NCI-H2227 treated with DMSO at 0.1 percent for 48 hours (cell line): ENCODE results near the gene L3MBTL4.
"Not testable (repeated sequence)": the region's sequence is repeated elsewhere in the genome, so short reads cannot be mapped to it uniquely, and the experiment has no call there.

Source experiments
- DNase-seq: peaks from one replicate; lab custom pipeline; 2025; lab: John Stamatoyannopoulos, UW

L3MBTL4 gene

DNA sequence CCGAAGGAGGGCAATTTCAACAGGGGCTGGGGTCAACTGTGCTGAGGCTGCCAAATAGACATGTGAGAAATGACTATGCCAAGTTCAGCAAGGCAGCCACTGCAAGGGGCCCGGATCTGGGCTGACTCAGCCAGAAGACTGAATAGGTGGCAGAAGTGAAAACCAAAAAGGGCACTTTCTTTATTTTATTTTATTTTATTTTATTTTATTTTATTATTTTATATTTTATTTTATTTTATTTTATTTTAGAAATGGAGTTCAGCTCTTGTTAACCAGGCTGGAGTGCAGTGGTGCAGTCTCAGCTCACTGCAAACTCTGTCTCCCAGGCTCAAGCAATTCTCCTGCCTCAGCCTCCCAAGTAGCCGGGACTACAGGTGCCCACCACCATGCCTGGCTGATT, 228.9 kb downstream of the L3MBTL4 start:
- DNase-seq, result not testable (repeated sequence)

DNA sequence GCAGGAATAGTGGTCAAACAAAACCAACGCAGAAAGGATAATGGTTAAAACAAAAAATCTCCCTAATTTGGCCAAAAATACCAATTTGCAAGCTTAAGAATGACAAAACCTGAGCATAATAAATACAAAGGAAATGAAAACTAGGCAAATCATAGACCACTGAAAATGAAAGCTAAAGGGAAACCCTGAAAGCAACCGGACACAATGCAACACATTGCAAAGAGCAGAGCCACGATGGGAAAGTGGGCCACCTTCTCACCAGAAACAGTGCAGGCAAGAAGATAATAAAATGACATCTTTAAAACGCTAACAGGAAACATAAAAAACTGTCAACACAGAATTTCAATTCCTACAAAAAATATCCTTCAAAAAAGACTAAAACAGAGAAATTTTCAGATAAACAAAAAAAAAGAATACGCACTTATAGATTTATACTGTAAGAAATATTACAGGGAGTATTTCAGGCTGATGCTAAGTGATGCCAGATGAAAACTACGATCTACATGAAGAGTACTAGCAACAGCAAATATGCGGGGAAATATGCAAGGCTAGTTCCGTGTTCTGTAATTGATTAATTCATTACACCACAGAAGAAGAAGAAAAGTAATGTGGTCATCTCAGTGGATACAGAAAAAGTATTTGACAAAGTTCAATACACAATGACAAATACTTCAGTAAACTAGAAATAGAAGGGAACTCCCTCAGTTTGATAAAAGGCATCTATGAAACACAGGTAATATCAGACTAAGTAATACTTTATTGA, 239.5 kb downstream of the L3MBTL4 start:
- DNase-seq, result no peak

DNA sequence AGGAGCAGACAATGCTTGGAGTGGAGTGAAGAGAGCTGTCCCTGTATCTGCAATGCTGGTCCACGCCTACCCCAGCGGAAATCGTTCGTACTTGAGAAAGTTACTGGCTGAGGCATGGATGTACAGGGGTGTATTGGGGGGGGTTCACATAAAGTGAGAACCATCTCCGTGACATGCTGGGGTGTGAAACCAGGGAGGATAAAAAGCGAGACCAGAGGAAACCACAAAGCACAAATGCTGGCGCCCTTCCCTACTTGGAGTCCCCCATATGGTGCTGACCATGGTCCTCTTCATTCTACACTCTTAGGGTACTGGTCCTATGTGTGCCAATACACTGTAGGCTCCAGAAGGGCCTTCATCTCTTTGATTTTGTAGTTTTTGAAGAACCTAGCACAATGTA, 244.1 kb downstream of the L3MBTL4 start:
- DNase-seq, result no peak

DNA sequence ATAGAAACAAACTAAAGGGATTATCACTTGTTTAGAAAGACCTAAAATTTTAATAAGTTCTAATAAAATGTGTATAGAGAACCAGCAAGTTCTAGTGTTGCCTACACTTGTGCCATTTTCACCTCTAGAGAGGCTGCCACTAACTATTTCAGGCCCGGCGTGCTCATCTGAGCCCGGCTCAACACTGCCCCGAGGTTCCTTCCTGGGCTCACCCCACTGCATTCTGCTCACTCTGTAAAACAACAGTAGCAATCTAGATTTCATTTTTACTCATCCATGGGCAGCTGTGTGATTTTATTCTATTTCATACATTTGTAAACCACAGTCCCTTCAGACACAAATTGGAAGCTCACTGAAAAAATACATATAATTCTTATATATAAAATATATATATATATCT, 253.2 kb downstream of the L3MBTL4 start:
- DNase-seq, result no peak

DNA sequence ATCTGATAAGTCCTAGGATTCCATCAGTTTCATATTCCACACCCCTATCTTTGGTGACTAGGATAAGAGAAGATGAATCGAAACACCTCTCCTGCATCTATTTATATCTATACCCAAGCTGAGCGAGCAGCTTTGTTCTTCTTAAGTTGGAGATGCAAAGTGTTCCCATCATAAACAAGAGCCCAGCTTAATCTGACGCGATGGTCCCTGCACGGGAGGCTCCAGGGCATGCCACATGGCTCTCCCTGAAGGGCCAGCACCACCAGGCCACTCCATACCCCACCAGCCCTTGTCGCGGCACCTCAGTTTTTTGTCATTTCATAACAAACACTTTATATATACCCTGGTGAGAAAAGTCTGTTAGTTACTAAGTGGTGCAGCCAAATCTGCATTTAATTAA, 255.3 kb downstream of the L3MBTL4 start:
- no peak for DNase-seq

DNA sequence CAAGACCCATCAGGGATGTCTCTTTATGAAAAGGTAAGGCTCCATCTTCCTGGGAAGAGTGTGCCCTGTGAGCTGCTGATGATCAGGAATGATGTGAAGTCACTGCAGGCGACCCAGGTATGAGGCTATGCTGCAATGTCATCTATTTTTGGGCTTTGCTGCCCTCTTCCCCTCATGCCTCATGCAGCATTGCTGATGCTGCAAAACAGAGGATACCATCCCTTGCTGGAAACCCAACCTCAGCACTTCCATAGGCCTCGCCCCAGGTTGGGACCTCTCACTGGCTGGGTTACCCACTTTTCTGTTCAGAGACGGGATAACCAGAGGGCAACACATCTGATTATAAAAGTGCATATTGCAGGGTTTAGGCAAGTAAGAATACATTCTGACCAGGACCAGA, 255.8 kb downstream of the L3MBTL4 start:
- DNase-seq, result no peak

DNA sequence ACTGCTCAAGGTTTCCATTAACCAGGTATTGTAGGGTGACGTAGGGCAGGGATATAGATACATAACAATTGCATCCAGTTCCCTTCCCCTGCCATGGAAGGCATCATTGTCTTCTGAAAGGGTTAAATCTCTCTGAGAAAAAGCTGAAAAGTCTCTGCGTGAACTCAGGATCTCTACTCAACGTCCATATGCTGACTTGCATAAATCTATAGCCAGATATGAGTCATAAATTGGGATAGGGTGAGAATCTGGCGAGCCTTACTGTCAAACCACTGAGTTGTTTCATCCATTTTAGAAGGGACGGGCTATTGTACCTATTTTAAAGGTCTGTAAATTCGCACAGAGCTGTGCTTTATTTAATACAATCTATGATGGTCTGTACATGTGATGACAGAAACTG, 258.3 kb downstream of the L3MBTL4 start:
- DNase-seq, result no peak

DNA sequence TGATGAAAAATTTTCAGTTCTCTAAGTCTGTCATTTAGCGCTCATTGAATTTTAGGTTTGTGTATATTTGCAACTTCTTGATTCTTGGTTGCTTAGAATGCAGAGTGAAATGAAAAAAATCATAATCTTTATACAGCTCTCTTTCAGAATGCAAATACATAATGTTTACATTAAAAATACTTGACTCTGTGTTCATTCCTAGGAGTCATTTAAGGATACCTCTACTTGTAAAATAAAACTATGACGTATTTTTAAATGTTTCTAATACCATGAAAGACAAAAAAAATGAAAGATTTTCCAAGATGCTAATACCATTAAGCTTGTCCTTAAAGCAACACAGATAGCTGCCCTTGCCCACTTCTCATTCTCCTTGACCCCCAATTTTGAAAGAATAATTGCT, 259.0 kb downstream of the L3MBTL4 start:
- no peak for DNase-seq

DNA sequence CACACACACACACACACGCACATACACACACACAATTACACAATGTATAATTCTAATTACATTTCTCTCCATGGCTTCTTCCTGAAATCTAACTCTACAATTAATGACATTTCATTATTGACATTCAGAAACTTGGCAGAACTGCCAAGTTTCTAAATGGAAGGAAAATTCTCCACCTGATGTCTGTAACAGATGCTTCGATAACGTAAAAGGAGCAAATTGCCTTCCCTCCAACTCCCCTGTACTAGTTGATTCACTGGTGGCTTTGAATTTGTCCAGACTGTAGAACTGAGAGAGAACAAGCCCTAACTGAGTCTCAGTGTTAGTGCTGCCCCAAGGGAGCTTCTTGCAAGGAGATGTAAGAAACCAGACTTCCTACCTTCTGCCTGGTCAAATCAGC, 264.3 kb downstream of the L3MBTL4 start:
- DNase-seq, result no peak

DNA sequence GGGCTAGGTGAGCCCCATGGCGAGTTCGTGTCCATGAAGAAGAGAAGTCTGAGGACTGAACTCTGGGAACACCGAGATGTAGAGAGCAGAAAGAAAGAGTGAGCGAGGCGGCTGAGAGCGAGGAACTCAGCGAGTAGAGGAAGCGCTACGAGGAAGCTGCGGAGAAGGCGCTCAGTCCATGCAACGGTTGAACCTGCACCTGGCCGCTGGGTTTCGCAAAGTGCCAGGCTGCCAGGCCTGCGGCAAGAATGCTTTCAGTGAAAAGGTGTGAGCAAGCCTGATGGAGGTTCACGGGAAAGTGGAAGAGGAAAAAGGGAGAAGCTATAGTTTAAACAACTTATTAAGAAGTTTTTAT, 268.4 kb downstream of the L3MBTL4 start:
- no peak for DNase-seq

DNA sequence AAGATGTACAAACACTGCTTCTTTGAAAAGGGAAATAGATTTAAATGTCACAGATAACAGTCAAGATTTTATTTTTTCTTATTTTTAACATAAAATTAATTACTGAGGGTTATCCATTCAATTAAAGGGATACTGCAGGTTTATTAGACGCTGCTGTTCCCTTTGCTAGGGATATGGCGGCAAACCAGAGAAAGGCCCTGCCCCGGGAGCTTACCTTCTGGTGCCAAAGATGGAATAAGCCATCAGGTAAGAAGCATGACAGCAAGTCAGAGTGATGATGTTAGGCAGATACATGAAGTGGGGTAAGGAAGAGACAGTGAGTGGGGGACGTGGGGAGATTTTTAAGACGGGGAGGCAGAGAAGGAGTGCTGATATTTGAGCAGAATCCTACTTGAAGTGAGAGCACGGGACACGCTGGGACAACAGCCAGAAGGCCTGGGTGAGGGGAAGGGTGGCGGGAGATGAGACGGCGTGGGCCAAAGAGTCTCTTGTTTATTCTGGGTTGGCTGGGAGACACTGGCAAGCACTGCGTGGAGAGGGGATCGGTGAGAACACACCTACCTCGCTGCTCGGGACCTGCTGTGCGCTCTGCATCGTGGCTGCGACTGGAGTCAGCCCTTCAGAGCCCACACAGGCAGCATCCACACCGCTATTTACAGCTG, 268.9 kb downstream of the L3MBTL4 start:
- DNase-seq, result no peak

DNA sequence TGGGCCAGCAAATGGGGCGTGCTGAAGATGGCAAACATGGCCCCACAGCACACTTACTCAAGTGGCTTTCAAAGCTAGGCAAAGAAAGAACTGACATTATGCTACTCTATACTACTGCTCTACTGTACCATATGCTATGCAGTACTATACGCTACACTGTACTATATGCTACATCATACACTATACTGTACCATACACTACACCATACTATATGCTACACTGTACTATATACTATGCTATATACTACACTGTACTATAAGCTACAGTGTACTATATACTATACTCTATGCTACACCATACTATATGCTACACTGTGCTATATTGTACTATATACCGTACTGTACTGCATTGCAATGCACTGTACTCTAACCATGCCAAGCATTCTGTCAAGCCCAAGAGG, 275.7 kb downstream of the L3MBTL4 start:
- DNase-seq, result no peak

DNA sequence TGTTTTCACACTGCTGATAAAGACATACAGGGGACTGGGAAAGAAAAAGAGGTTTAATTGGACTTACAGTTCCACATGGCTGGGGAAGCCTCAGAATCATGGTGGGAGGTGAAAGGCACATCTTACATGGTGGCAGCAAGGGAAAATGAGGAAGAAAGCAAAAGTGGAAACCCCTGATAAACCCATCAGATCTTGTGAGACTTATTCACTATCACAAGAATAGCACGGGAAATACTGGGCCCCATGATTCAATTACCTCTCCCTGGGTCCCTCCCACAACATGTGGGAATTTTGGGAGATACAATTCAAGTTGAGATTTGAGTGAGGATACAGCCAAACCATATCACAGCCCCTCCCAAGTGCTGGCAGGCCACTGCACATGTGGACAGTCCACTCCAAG, 278.8 kb downstream of the L3MBTL4 start:
- not testable (repeated sequence) for DNase-seq

DNA sequence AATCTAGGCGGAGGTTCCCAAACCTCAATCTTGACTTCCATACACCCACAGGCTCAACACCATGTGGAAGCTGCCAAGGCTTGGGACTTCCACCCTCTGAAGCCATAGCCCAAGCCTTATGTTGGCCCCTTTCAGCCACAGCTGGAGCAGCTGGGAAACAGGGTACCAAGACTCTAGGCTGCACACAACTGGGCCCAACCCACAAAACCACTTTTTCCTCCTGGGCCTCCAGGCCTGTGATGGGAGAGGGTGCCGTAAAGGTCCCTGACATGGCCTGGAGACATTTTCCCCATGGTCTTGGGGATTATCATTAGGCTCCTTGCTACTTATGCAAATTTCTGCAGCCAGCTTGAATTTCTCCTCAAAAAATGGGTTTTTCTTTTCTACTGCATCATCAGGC, 279.7 kb downstream of the L3MBTL4 start:
- DNase-seq, result not testable (repeated sequence)

DNA sequence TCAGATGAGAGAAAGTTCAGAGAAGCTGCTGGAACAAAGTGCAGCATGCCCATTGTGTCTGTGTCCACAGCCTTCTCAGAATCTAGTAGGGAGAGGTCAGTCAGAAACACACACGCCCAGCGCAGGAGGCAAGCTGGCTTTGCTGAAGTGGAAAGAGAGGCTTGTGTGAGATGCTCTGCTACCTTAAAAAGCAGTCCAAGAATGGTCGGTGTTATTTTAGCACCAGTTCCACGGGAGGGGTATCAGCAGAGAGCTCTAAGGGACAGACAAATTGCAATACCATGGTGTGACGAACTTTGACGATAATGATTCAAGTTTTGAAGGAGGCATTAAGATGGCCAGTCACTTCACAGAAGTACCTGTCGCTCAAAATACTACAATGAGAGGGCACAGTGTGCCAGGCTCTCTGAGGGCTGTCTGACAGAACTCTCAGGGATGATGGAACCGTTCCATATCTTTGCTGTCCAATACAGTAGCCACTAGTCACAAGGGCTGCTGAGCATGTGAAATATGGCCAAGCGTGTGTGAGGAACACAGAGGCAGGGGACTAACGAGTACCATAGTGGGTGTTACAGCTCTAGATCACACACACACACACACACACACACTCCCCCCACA, 281.9 kb downstream of the L3MBTL4 start:
- no peak for DNase-seq

DNA sequence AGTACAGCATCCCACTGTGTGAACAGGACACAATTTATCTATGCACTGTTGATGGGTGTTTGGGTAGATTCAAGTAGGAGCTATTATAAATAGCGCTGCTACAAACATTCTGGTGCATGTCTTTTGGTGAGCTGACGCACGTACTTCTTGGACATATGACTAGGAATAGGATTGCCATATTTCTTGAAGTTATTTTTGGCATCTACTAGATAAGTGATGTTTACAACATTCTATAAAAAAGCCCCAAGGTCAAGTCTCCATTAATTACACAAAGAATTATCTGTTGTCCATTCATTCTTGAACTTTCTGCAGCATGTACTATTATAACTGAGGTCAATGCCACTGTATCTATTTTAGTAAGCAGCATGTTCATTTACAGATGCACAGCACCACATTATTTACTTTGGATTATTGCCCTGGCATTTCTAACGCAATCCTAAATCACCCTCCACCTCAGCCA, 293.9 kb downstream of the L3MBTL4 start:
- DNase-seq, result no peak

DNA sequence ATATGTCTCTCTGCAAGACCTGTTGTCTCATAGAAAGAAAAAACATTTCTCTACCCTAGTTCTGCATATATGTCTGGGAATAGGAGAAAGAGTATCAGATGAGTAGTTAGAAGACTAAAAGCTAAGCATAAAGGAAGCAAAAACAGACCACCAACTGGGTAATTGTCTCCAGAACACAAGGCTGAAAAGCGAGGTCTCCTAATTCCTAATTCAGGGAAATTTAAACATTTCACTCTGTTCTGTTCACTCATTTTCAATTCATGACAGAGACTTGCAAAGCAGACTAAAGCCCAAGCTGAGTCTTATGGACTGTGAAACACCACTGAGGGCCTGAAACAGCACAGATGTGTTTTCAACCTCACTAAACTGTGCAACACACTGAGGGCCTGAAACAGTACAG, 294.9 kb downstream of the L3MBTL4 start:
- no peak for DNase-seq

DNA sequence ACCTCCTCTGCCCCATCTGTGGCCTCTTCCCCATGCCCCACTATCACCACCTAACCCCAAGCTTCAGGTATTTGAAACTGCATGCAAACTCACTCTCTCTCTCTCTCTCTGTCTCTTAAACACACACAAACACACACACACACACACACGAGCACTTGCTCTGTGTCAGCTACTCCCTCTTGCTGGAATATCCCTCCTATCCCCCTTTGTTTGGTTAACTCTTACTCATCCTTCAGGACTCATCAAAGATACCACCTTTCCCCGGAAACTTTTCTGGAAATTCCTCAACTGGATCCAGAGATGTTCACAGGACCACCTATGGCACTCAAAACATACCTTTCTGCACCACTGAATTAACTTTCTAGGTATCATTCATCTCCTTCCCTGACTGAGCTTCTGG, 296.6 kb downstream of the L3MBTL4 start:
- no peak for DNase-seq

DNA sequence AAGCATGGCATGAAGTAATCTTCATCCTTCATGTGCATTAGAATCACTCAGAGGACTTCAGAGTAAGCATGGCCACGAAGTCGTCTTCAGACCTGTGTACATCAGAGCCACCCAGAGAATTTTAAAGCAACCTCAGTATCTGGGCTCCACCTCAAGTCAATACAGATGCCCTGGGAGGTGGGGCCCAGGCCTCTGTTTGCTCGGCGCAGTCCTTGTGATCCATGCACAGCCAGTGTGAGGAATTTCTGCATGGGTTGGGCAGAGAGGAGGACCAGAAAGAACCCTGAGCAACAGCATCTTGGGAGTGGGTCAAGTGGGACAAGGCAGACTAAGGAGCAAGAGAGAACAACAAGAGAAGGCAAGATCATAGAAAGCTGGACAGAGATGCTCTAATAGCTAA, 299.0 kb downstream of the L3MBTL4 start:
- no peak for DNase-seq

DNA sequence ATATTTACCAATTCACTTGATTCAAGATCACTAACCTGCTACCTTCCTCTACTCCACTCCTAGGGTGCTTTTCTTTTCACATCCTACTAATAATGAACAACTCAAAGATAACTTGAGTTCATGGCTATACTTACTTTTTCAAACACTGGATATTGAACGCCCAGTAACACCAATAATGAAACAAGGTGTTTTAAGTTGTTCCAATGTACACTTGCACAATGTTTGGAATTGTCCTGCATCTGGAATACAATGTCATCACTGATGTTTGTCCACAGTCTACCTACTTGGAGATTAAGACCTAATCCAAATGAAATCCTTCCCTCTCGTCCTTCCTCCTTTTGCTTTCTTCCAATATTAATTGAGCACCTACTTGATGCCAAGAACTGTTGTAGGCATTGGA, 301.1 kb downstream of the L3MBTL4 start:
- DNase-seq, result no peak

DNA sequence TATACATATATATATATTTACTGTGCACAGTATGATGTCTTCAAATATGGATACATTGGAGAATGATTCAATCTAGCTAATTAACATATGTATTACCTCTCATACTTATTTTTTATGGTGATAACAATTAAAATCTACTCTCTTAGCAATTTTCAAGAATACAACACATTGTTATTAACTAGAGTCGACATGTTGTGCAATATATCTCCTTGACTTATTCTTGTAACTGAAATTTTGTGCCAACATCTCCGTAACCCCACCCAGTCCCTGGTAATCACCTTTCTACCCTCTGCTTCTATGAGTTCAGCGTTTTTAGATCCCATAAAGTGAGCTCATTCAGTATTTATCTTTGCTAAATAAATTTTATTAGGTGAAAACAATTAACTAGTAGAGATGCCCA, 303.0 kb downstream of the L3MBTL4 start:
- no peak for DNase-seq

DNA sequence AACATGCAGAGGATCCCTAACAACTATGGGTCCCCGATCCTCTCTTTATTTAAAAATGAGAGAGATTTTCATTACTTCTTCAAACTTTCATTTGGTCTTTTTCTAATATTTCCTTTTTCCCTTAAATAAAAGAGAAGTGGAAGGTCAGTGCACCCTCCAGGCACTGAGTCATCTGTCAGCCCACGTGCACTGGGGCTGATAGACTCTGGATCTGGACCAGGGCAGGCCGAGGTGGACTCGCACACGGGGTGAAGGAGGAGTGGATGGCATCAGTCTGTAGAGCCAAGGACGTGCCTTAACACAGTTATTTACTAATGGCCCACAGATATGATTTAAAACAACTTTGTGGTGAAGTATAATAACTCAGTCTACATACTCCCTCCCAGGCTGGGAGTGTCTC, 305.0 kb downstream of the L3MBTL4 start:
- DNase-seq, result no peak

DNA sequence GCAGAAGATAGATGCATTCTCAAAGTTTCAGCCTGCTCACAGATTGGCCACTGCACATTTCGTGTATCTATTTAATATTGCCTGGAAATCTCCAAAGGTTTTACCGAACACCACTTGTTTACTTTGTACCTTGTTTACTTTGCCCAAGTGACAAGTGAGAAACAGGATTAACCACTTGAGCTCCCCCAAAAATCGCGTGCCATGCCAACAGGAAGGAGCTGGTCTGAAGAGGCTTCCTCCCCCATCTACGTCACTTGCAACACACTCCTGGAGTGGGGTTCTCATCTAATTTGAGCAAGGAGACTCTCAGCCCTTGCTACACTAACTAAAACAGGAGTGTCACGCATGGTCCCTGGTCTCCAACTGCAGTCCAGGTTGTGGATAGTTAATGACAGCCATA, 306.9 kb downstream of the L3MBTL4 start:
- no peak for DNase-seq
